ENCODE results near the gene SERPINB6.
"Not testable (repeated sequence)": the region's sequence is repeated elsewhere in the genome, so short reads cannot be mapped to it uniquely, and the experiment has no call there.

Gene SERPINB6

GRCh38 chr6:2998998-2999617 lies 27.7 kb upstream of the SERPINB6 start:
- Histone ChIP-seq H3K4me2 (ENCODE audit: low read length) (peak overlapping the region; percentile 77), H3K4me1 (ENCODE audit: low read length) (no peaks in the 10 kb centered on the region; the same call in 1 of the 2 replicates), H3K36me3 (replicated peaks; ENCODE audit: low read depth, low read length) (no peaks in the 10 kb centered on the region), H2AFZ (ENCODE audit: low read depth, low read length) (peak overlapping the region; percentile 70; the same call in 1 of the 2 replicates), H4K20me1 (ENCODE audit: insufficient read depth, low read length) (no peaks in the 10 kb centered on the region), H3K9me3 (ENCODE audit: insufficient read depth, low read length) (no peaks in the 10 kb centered on the region), H3K9ac (ENCODE audit: low read length) (peak overlapping the region; percentile 19; the same call in 1 of the 2 replicates), H3K4me3 (ENCODE audit: low read length) (peak overlapping the region; percentile 83), H3K27ac (ENCODE audit: low read length) (no peak overlapping the region), H3K79me2 (ENCODE audit: low read length) (no peaks in the 10 kb centered on the region), H3K27me3 (ENCODE audit: low read depth, low read length) (0 out of 2 replicates have a peak, but pooled peaks cover 5% of the 10 kb centered on the region)
- TF ChIP-seq CTCF (IDR thresholded peaks at IDR 0.05; ENCODE audit: low read depth, low read length): no peak
- TF ChIP-seq EZH2phosphoT487 (IDR thresholded peaks at IDR 0.05; ENCODE audit: low read depth): no peak

GRCh38 chr6:2998249-2998997 lies 27.1 kb upstream of the SERPINB6 start:
- peak overlapping the region; percentile 70; the same call in 1 of the 2 replicates for H2AFZ ChIP-seq (ENCODE audit: low read depth, low read length)
- H3K4me2 ChIP-seq (ENCODE audit: low read length): peak overlapping the region; percentile 77
- not testable (repeated sequence) for H4K20me1 ChIP-seq (ENCODE audit: insufficient read depth, low read length); H3K79me2 ChIP-seq (ENCODE audit: low read length); H3K9me3 ChIP-seq (ENCODE audit: insufficient read depth, low read length); H3K36me3 ChIP-seq (replicated peaks; ENCODE audit: low read depth, low read length); H3K27ac ChIP-seq (ENCODE audit: low read length); H3K9ac ChIP-seq (ENCODE audit: low read length); H3K27me3 ChIP-seq (ENCODE audit: low read depth, low read length); H3K4me1 ChIP-seq (ENCODE audit: low read length)
- TF ChIP-seq CTCF (IDR thresholded peaks at IDR 0.05; ENCODE audit: low read depth, low read length): peak; percentile 37
- H3K4me3 ChIP-seq (ENCODE audit: low read length): peak overlapping the region; percentile 83

GRCh38 chr6:2993755-2994317 lies 22.5 kb upstream of the SERPINB6 start:
- Histone ChIP-seq H3K9me3 (ENCODE audit: insufficient read depth, low read length) (no peaks in the 10 kb centered on the region), H3K27ac (ENCODE audit: low read length) (no peak overlapping the region), H3K4me1 (ENCODE audit: low read length) (peaks cover 6% of the 10 kb centered on the region), H3K4me3 (ENCODE audit: low read length) (no peak overlapping the region), H3K9ac (ENCODE audit: low read length) (no peak overlapping the region), H3K36me3 (replicated peaks; ENCODE audit: low read depth, low read length) (no peaks in the 10 kb centered on the region), H4K20me1 (ENCODE audit: insufficient read depth, low read length) (no peaks in the 10 kb centered on the region), H3K79me2 (ENCODE audit: low read length) (no peaks in the 10 kb centered on the region), H2AFZ (ENCODE audit: low read depth, low read length) (no peak overlapping the region), H3K4me2 (ENCODE audit: low read length) (no peak overlapping the region), H3K27me3 (ENCODE audit: low read depth, low read length) (0 out of 2 replicates have a peak, but pooled peaks cover 5% of the 10 kb centered on the region)
- no peak for TF ChIP-seq EZH2phosphoT487 (IDR thresholded peaks at IDR 0.05; ENCODE audit: low read depth)
- no peak for TF ChIP-seq CTCF (IDR thresholded peaks at IDR 0.05; ENCODE audit: low read depth, low read length)

GRCh38 chr6:2992330-2992979 lies 21.1 kb upstream of the SERPINB6 start:
- H3K79me2 ChIP-seq (ENCODE audit: low read length): no peaks in the 10 kb centered on the region
- no peaks in the 10 kb centered on the region for H3K9me3 ChIP-seq (ENCODE audit: insufficient read depth, low read length)
- TF ChIP-seq EZH2phosphoT487 (IDR thresholded peaks at IDR 0.05; ENCODE audit: low read depth): no peak
- TF ChIP-seq CTCF (IDR thresholded peaks at IDR 0.05; ENCODE audit: low read depth, low read length): no peak
- H3K9ac ChIP-seq (ENCODE audit: low read length): no peak overlapping the region
- no peaks in the 10 kb centered on the region for H4K20me1 ChIP-seq (ENCODE audit: insufficient read depth, low read length)
- H3K4me3 ChIP-seq (ENCODE audit: low read length): no peak overlapping the region
- H3K27me3 ChIP-seq (ENCODE audit: low read depth, low read length): 0 out of 2 replicates have a peak, but pooled peaks cover 5% of the 10 kb centered on the region
- peaks cover 12% of the 10 kb centered on the region for H3K4me1 ChIP-seq (ENCODE audit: low read length)
- H3K36me3 ChIP-seq (replicated peaks; ENCODE audit: low read depth, low read length): no peaks in the 10 kb centered on the region
- H3K4me2 ChIP-seq (ENCODE audit: low read length): no peak overlapping the region
- no peak overlapping the region for H3K27ac ChIP-seq (ENCODE audit: low read length)
- no peak overlapping the region for H2AFZ ChIP-seq (ENCODE audit: low read depth, low read length)

All from OCI-LY3 (cell line).